IMR-90 (cell line): ENCODE results near the gene SMYD5. TPM values are rescaled to one million over a fixed set of nuclear protein-coding genes. Genes with fewer than 3 reads are reported as not detected.

Source experiments
- ATAC-seq: fragments of 200-7000 bp; cut with Tn5 transposase; 2 replicates; pipeline ENCODE4 v1.9.1; 2020; ENCODE audit warnings: low read depth, mild to moderate bottlenecking, moderate library complexity
- BruUV-seq: library from RNA; stranded (reverse); fragments of 400-500 nt; replicated peaks from 2 replicates; lab custom pipeline; 2021; lab: Mats Ljungman, UMichigan
- CTCF ChIA-PET: fragments of 300-600 bp; formaldehyde crosslinking; extraction: SDS; loops from one replicate; lab custom pipeline; 2021; ENCODE audit warnings: antibody characterized with exemption; lab: Yijun Ruan, JAX
- POLR2A ChIA-PET: fragments of 300-600 bp; sonication (Branson Sonifier 250); formaldehyde crosslinking; loops from one replicate; lab custom pipeline; 2022; ENCODE audit warnings: antibody characterized with exemption; ENCODE audit not compliant: unreplicated experiment; lab: Charles Lee
- DNase-seq: peaks from one replicate; pipeline ENCODE4 v3.0.0; 2013
- H2AFZ ChIP-seq: replicated peaks from 2 replicates; pipeline ENCODE3; 2013; ENCODE audit warnings: low read length, mild to moderate bottlenecking; ENCODE audit not compliant: poor library complexity
- H2AK5ac ChIP-seq: 2 replicates; pipeline ENCODE4 v1.6.1; 2013; ENCODE audit warnings: low read depth, low read length, inconsistent platforms
- H2AK9ac ChIP-seq: replicated peaks from 2 replicates; pipeline ENCODE3; 2013; ENCODE audit warnings: mild to moderate bottlenecking, low read depth, low read length, moderate library complexity; ENCODE audit not compliant: poor library complexity
- H2BK120ac ChIP-seq: 2 replicates; pipeline ENCODE4 v1.6.1; 2013; ENCODE audit warnings: low read depth, low read length, inconsistent platforms
- H2BK15ac ChIP-seq: 3 replicates; pipeline ENCODE4 v1.6.1; 2013; ENCODE audit warnings: low read depth, low read length, inconsistent platforms
- H2BK20ac ChIP-seq: 2 replicates; pipeline ENCODE4 v1.6.1; 2013; ENCODE audit warnings: low read depth, mild to moderate bottlenecking, inconsistent platforms, low read length, moderate library complexity
- H2BK5ac ChIP-seq: 2 replicates; pipeline ENCODE4 v1.6.1; 2013; ENCODE audit warnings: mild to moderate bottlenecking, low read depth, low read length, inconsistent platforms; ENCODE audit not compliant: poor library complexity, severe bottlenecking
- H3K14ac ChIP-seq: replicated peaks from 2 replicates; pipeline ENCODE4 v1.6.1; 2013; ENCODE audit warnings: low read depth, low read length, inconsistent platforms
- H3K18ac ChIP-seq: 2 replicates; pipeline ENCODE4 v1.6.1; 2013; ENCODE audit warnings: low read depth, low read length, control low read depth
- H3K23ac ChIP-seq: 2 replicates; pipeline ENCODE4 v1.6.1; 2013; ENCODE audit warnings: low read depth, low read length, inconsistent platforms
- H3K27ac ChIP-seq: 2 replicates; pipeline ENCODE4 v1.5.1; 2013; ENCODE audit warnings: mild to moderate bottlenecking, control low read depth, low read length; ENCODE audit not compliant: insufficient read depth
- H3K27me3 ChIP-seq: 2 replicates; pipeline ENCODE4 v1.6.1; 2013; ENCODE audit warnings: low read length; ENCODE audit not compliant: control insufficient read depth, insufficient read depth
- H3K36me3 ChIP-seq: 2 replicates; pipeline ENCODE4 v1.6.1; 2013; ENCODE audit warnings: low read length, mixed read lengths; ENCODE audit not compliant: control insufficient read depth, insufficient read depth
- H3K4ac ChIP-seq: 2 replicates; pipeline ENCODE4 v1.6.1; 2013; ENCODE audit warnings: low read depth, low read length, inconsistent platforms
- H3K4me1 ChIP-seq: 2 replicates; pipeline ENCODE4 v1.6.1; 2013; ENCODE audit warnings: low read length, mixed read lengths; ENCODE audit not compliant: control insufficient read depth, insufficient read depth
- H3K4me2 ChIP-seq: 2 replicates; pipeline ENCODE4 v1.6.1; 2013; ENCODE audit warnings: low read depth, mild to moderate bottlenecking, control low read depth, low read length, moderate library complexity
- H3K4me3 ChIP-seq: 2 replicates; pipeline ENCODE4 v1.5.1; 2013; ENCODE audit warnings: low read depth, mild to moderate bottlenecking, control low read depth, low read length, moderate library complexity; ENCODE audit not compliant: insufficient read depth
- H3K56ac ChIP-seq: 2 replicates; pipeline ENCODE4 v1.6.1; 2013; ENCODE audit warnings: low read length, inconsistent platforms; ENCODE audit not compliant: insufficient read depth; ENCODE audit errors: extremely low read depth
- H3K79me1 ChIP-seq, 2 experiments: 2 replicates each; pipeline ENCODE4 v1.6.1; 2013; ENCODE audit warnings: low read length in 2 of 2, inconsistent platforms in 1 of 2, low read depth in 1 of 2
- H3K9ac ChIP-seq: 2 replicates; pipeline ENCODE4 v1.6.1; 2013; ENCODE audit warnings: low read depth, low read length, control low read depth
- H3K9me1 ChIP-seq: 2 replicates; pipeline ENCODE4 v1.6.1; 2013; ENCODE audit warnings: low read length, inconsistent platforms; ENCODE audit not compliant: insufficient read depth
- H3K9me3 ChIP-seq: 2 replicates; pipeline ENCODE4 v1.6.1; 2013; ENCODE audit warnings: low read length; ENCODE audit not compliant: control insufficient read depth, insufficient read depth
- H4K20me1 ChIP-seq: 2 replicates; pipeline ENCODE4 v1.6.1; 2013; ENCODE audit warnings: low read length, inconsistent platforms; ENCODE audit not compliant: insufficient read depth
- H4K5ac ChIP-seq: 2 replicates; pipeline ENCODE4 v1.6.1; 2013; ENCODE audit warnings: mild to moderate bottlenecking, low read depth, low read length, control low read depth
- H4K8ac ChIP-seq, 2 experiments: 2 replicates each; pipeline ENCODE4 v1.6.1; 2013; ENCODE audit warnings: low read depth in 2 of 2, low read length in 2 of 2, control low read depth in 1 of 2, inconsistent platforms in 1 of 2
- H4K91ac ChIP-seq: 2 replicates; pipeline ENCODE4 v1.6.1; 2013; ENCODE audit warnings: low read depth, low read length, inconsistent platforms; ENCODE audit not compliant: insufficient read depth
- CTCF ChIP-seq: conservative IDR thresholded peaks from 2 replicates; pipeline ENCODE4 v1.5.1; 2012; ENCODE audit warnings: mild to moderate bottlenecking, low read depth, low read length, improper control_type of control experiment
- ELK1 ChIP-seq: fragments of 150-350 bp; IDR thresholded peaks from 2 replicates; pipeline ENCODE4 v1.6.1; 2016; ENCODE audit warnings: low read depth, mild to moderate bottlenecking, low read length, moderate library complexity, borderline replicate concordance
- FOS ChIP-seq: fragments of 150-350 bp; IDR thresholded peaks from 2 replicates; pipeline ENCODE4 v1.6.1; 2016; ENCODE audit warnings: low read depth, low read length
- MAFK ChIP-seq: IDR thresholded peaks from 2 replicates; pipeline ENCODE4 v1.6.1; 2012; ENCODE audit warnings: low read depth, low read length, improper control_type of control experiment
- MAZ ChIP-seq: IDR thresholded peaks from 2 replicates; pipeline ENCODE4 v1.6.1; 2012; ENCODE audit warnings: low read depth, mild to moderate bottlenecking, low read length, improper control_type of control experiment, moderate library complexity, borderline replicate concordance
- NFE2L2 ChIP-seq: fragments of 150-350 bp; IDR thresholded peaks from 2 replicates; pipeline ENCODE4 v1.6.1; 2016; ENCODE audit warnings: low read depth, mild to moderate bottlenecking, low read length
- POLR2A ChIP-seq: IDR thresholded peaks from 2 replicates; pipeline ENCODE4 v1.6.1; 2012; ENCODE audit warnings: mild to moderate bottlenecking, low read depth, low read length
- RAD21 ChIP-seq: IDR thresholded peaks from 2 replicates; pipeline ENCODE4 v1.6.1; 2012; ENCODE audit warnings: low read length, improper control_type of control experiment
- RFX5 ChIP-seq: IDR thresholded peaks from 2 replicates; pipeline ENCODE4 v1.8.0; 2012; ENCODE audit warnings: low read depth, mild to moderate bottlenecking, low read length, moderate library complexity
- SMC3 ChIP-seq: fragments of 150-350 bp; IDR thresholded peaks from 2 replicates; pipeline ENCODE4 v1.6.1; 2016; ENCODE audit warnings: low read depth, mild to moderate bottlenecking, antibody characterized with exemption, low read length, moderate library complexity
- WGBS, 2 experiments: methylation state at CpG; one replicate each; pipeline versions ENCODE4 v1.1.5 to v1.1.7; 2013; ENCODE audit warnings: missing lambda C conversion rate in 2 of 2; ENCODE audit not compliant: insufficient read length in 1 of 2; ENCODE audit errors: extremely low coverage in 2 of 2; 5-methylcytosine and 5-hydroxymethylcytosine counted together
- dilution Hi-C: fragments of 300-500 bp; cut with HindIII; formaldehyde crosslinking; loops from one replicate; pipeline ENCODE4 v1.14.3; 2018; ENCODE audit warnings: low sequenced_read_pairs; ENCODE audit not compliant: unreplicated experiment
- in situ Hi-C: fragments of 300-500 bp; cut with MboI; formaldehyde crosslinking; loops from 3 replicates; pipeline ENCODE4 v1.14.3; 2019; ENCODE audit warnings: low sequenced_read_pairs, inconsistent platforms, mixed read lengths
- intact Hi-C: fragments of 100-400 bp; cut with micrococcal nuclease; formaldehyde crosslinking; loops from 2 replicates; pipeline ENCODE4 v1.10.0; 2022
- polyA plus RNA-seq, 3 experiments: library from polyadenylated mRNA; depleted of rRNA; stranded (reverse); fragments of >200 nt; gene quantifications; 2 replicates each; pipeline ENCODE4 v1.2.3, GENCODE V29; 2012; ENCODE audit warnings: low replicate concordance in 1 of 3
- total RNA-seq: library from RNA; depleted of rRNA; stranded (reverse); fragments of >200 nt; gene quantifications from 2 replicates; pipeline ENCODE4 v1.2.3, GENCODE V29; 2012

Gene SMYD5
- total and polyA plus RNA-seq, 2 of the 4 experiments (the other 2 are of a cell fraction): 17.8 to 19.7 TPM

GRCh38 chr2:73269686-73270465 lies 55.8 kb downstream of the SMYD5 start:
- no peak for TF ChIP-seq RFX5
- no peak for TF ChIP-seq NFE2L2
- TF ChIP-seq SMC3: no peak
- TF ChIP-seq MAFK: no peak
- TF ChIP-seq FOS: no peak
- TF ChIP-seq RAD21: no peak
- no peak for TF ChIP-seq MAZ
- TF ChIP-seq ELK1: no peak
- no peak for TF ChIP-seq CTCF
- no peak for TF ChIP-seq POLR2A
- in situ Hi-C loops: no loop called here
- CTCF ChIA-PET: no interaction called here

More at GRCh38 chr2:73269686-73270465, 55.8 kb downstream of the SMYD5 start:
- Histone ChIP-seq H4K20me1 (peaks cover 10% of the 10 kb centered on the region; the same call in 1 of the 2 replicates), H3K27ac (no peak overlapping the region), H3K4me2 (no peak overlapping the region), H3K36me3 (peaks cover 3% of the 10 kb centered on the region; the same call in 1 of the 2 replicates), H2BK120ac (no peak overlapping the region), H3K4me3 (no peak overlapping the region), H3K56ac (no peak overlapping the region), H3K14ac (no peak overlapping the region), H3K9me1 (peaks cover 6% of the 10 kb centered on the region; the same call in 1 of the 2 replicates), H2BK15ac (no peak overlapping the region), H3K4ac (no peak overlapping the region), H4K8ac (no peak overlapping the region), H3K18ac (no peak overlapping the region), H2BK5ac (no peak overlapping the region), H4K91ac (no peak overlapping the region), H3K27me3 (peaks cover 25% of the 10 kb centered on the region), H3K23ac (no peak overlapping the region), H3K4me1 (no peaks in the 10 kb centered on the region), H2BK20ac (no peak overlapping the region), H4K5ac (no peak overlapping the region), H3K79me1 (no peaks in the 10 kb centered on the region), H2AK9ac (no peak overlapping the region), H2AFZ (no peak overlapping the region), H3K9ac (no peak overlapping the region), H3K9me3 (peaks cover 2% of the 10 kb centered on the region; the same call in 1 of the 2 replicates), H2AK5ac (no peak overlapping the region)
- POLR2A ChIA-PET: no interaction called here
- 8% methylated on average over 6 of the region's 22 CpGs; no CpG with 5 or more reads in 1 of the 2 experiments for WGBS, 2 experiments
- dilution Hi-C loops: no loop called here
- ATAC-seq: no peak
- intact Hi-C loops: no loop called here
- no TSS peak for BruUV-seq
- DNase-seq: no peak
